Activated naive CD4-positive, alpha-beta T cell treated with anti-CD3 and anti-CD28 coated beads for 36 hours (primary cell): Measurements from ENCODE around the gene ARPC5. TPM values are rescaled to one million over a fixed set of nuclear protein-coding genes. Genes with fewer than 3 reads are reported as not detected.

ENCODE experiments used
- CTCF ChIA-PET: fragments of 350-600 bp; sonication (Branson Sonifier 250); formaldehyde crosslinking; loops from one replicate; lab custom pipeline; 2021; ENCODE audit warnings: antibody characterized with exemption; lab: Charles Lee
- DNase-seq: peaks from one replicate; pipeline ENCODE4 v3.0.0-alpha.2; 2020
- H3K27ac Mint-ChIP-seq: one replicate; pipeline ENCODE4 v1.8.0; 2021; ENCODE audit warnings: mild to moderate bottlenecking, mixed read lengths
- H3K27me3 Mint-ChIP-seq: one replicate; pipeline ENCODE4 v1.8.0; 2021; ENCODE audit warnings: low read depth, mixed read lengths
- H3K36me3 Mint-ChIP-seq: one replicate; pipeline ENCODE4 v1.8.0; 2021; ENCODE audit warnings: low read depth, mixed read lengths
- H3K4me1 Mint-ChIP-seq: one replicate; pipeline ENCODE4 v1.8.0; 2021; ENCODE audit warnings: low read depth, mixed read lengths
- H3K4me3 Mint-ChIP-seq: one replicate; pipeline ENCODE4 v1.8.0; 2021; ENCODE audit warnings: mild to moderate bottlenecking, moderate library complexity, mixed read lengths
- H3K9me3 Mint-ChIP-seq: one replicate; pipeline ENCODE4 v1.8.0; 2021; ENCODE audit warnings: mixed read lengths
- intact Hi-C: fragments of 100-400 bp; cut with micrococcal nuclease; formaldehyde crosslinking; loops from one replicate; pipeline ENCODE4 v1.15.1; 2023
- total RNA-seq, 2 experiments: library from RNA; stranded (reverse); gene quantifications; one replicate each; pipeline ENCODE4 v1.2.3, GENCODE V29; 2021

Gene ARPC5
- total RNA-seq, 2 experiments from 2014 or later, result 162 to 164 TPM

- no peak for DNase-seq
- Mint-ChIP-seq H3K4me1 (peaks cover 8% of the 10 kb centered on the region), H3K27me3 (no peaks in the 10 kb centered on the region), H3K27ac (no peak overlapping the region), H3K9me3 (no peaks in the 10 kb centered on the region), H3K4me3 (no peak overlapping the region), H3K36me3 (no peaks in the 10 kb centered on the region)
- intact Hi-C loops, result no loop called here
- CTCF ChIA-PET, result interaction anchor here (0.6 to 2.0 kb wide), 3 partner anchors 50 to 1000 kb away, joined by 4 to 8 read pairs (median 4); no protein-coding TSS in a partner anchor
These were observed 56.7 kb downstream of the ARPC5 start for GRCh38 chr1:183578856-183579255.

GRCh38 chr1:183577897-183578465 is 57.6 kb downstream of the ARPC5 start:
- H3K27me3 Mint-ChIP-seq, result no peaks in the 10 kb centered on the region
- H3K9me3 Mint-ChIP-seq, result no peaks in the 10 kb centered on the region
- H3K36me3 Mint-ChIP-seq, result no peaks in the 10 kb centered on the region
- no peak overlapping the region for H3K27ac Mint-ChIP-seq
- no peak for DNase-seq
- intact Hi-C loops, result no loop called here
- CTCF ChIA-PET, result interaction anchor here (0.6 kb wide), 3 partner anchors 30 to 1294 kb away, joined by 3 to 5 read pairs (median 4); no protein-coding TSS in a partner anchor
- no peak overlapping the region for H3K4me3 Mint-ChIP-seq
- peaks cover 8% of the 10 kb centered on the region for H3K4me1 Mint-ChIP-seq

GRCh38 chr1:183576537-183576936 is 59.0 kb downstream of the ARPC5 start:
- CTCF ChIA-PET, result no interaction called here
- Mint-ChIP-seq H3K9me3 (no peaks in the 10 kb centered on the region), H3K27ac (no peak overlapping the region), H3K4me1 (peaks cover 8% of the 10 kb centered on the region), H3K4me3 (no peak overlapping the region), H3K36me3 (no peaks in the 10 kb centered on the region), H3K27me3 (no peaks in the 10 kb centered on the region)
- no peak for DNase-seq
- intact Hi-C loops, result no loop called here

GRCh38 chr1:183575606-183576005 is 60.0 kb downstream of the ARPC5 start:
- Mint-ChIP-seq H3K27me3 (peaks cover 3% of the 10 kb centered on the region), H3K9me3 (no peaks in the 10 kb centered on the region), H3K4me1 (peaks cover 8% of the 10 kb centered on the region), H3K27ac (no peak overlapping the region), H3K36me3 (no peaks in the 10 kb centered on the region), H3K4me3 (no peak overlapping the region)
- no peak for DNase-seq
- CTCF ChIA-PET, result no interaction called here
- intact Hi-C loops, result no loop called here

- intact Hi-C loops, result no loop called here
- CTCF ChIA-PET, result no interaction called here
- no peak overlapping the region for H3K4me3 Mint-ChIP-seq
- no peaks in the 10 kb centered on the region for H3K9me3 Mint-ChIP-seq
- peaks cover 13% of the 10 kb centered on the region for H3K4me1 Mint-ChIP-seq
- H3K27me3 Mint-ChIP-seq, result peaks cover 7% of the 10 kb centered on the region
- no peak overlapping the region for H3K27ac Mint-ChIP-seq
- DNase-seq, result no peak
- peaks cover 3% of the 10 kb centered on the region for H3K36me3 Mint-ChIP-seq
These were observed 62.9 kb downstream of the ARPC5 start for GRCh38 chr1:183572721-183573120.

- Mint-ChIP-seq H3K9me3 (no peaks in the 10 kb centered on the region), H3K4me1 (peaks cover 19% of the 10 kb centered on the region), H3K27ac (no peak overlapping the region), H3K36me3 (peaks cover 3% of the 10 kb centered on the region), H3K4me3 (no peak overlapping the region), H3K27me3 (peaks cover 12% of the 10 kb centered on the region)
- CTCF ChIA-PET, result no interaction called here
- intact Hi-C loops, result no loop called here
- no peak for DNase-seq
These were observed 63.8 kb downstream of the ARPC5 start for GRCh38 chr1:183571678-183572268.

Other genes with a start within 250 kb of the ARPC5 start
- gene NMNAT2, start 217.4 kb downstream of the ARPC5 start, total RNA-seq, result not detected
- 10 to 100 TPM; 49.3 to 54.2 TPM for gene SMG7, start 163.3 kb downstream of the ARPC5 start, total RNA-seq
- gene NCF2, start 45.3 kb downstream of the ARPC5 start, total RNA-seq, result 10 to 100 TPM; 14.0 to 14.3 TPM
- gene APOBEC4, start 17.5 kb upstream of the ARPC5 start, total RNA-seq, result not detected
- gene RGL1, start 169.3 kb upstream of the ARPC5 start, total RNA-seq, result 1 to 10 TPM; 2.6 to 2.7 TPM